SK-N-SH (cell line): Measurements from ENCODE around the gene ATF7IP2. TPM values are rescaled to one million over a fixed set of nuclear protein-coding genes. Genes with fewer than 3 reads are reported as not detected.

ENCODE experiments used
- CTCF ChIA-PET: fragments of 300-600, 350-600 bp; formaldehyde crosslinking; extraction: SDS; loops from one replicate; lab custom pipeline; 2021; lab: Yijun Ruan, JAX
- POLR2A ChIA-PET: fragments of 350-600 bp; sonication (Branson Sonifier 250); formaldehyde crosslinking; extraction: SDS; loops from one replicate; lab custom pipeline; 2020; ENCODE audit warnings: antibody characterized with exemption, inconsistent platforms; lab: Yijun Ruan, JAX
- DNase-seq: peaks from one replicate; pipeline ENCODE4 v3.0.0; 2012
- H2AFZ ChIP-seq: fragments of 200-600 bp; sonication (generic); 2 replicates; pipeline ENCODE4 v1.8.1; 2016; ENCODE audit warnings: antibody characterized with exemption, mild to moderate bottlenecking, low read depth
- H3F3A ChIP-seq: fragments of 200-600 bp; sonication (generic); replicated peaks from 2 replicates; pipeline ENCODE3; 2016; ENCODE audit warnings: antibody characterized with exemption, mild to moderate bottlenecking; ENCODE audit not compliant: insufficient read depth
- H3K27ac ChIP-seq, 2 experiments: fragments of 200-500 bp in 1 of 2; fragments of 200-600 bp in 1 of 2; sonication (Bioruptor generic) in 1 of 2; sonication (generic), shearing (Covaris generic) in 1 of 2; 2 replicates each; pipeline versions ENCODE4 v1.5.1 to v1.6.1; 2014 to 2016; ENCODE audit warnings: low read depth in 2 of 2, inconsistent platforms in 1 of 2, low read length in 1 of 2, mild to moderate bottlenecking in 1 of 2, mixed read lengths in 1 of 2
- H3K27me3 ChIP-seq: fragments of 200-600 bp; sonication (generic), shearing (Covaris generic); 2 replicates; pipeline ENCODE4 v1.6.1; 2016; ENCODE audit warnings: mixed run types; ENCODE audit not compliant: insufficient read depth
- H3K36me3 ChIP-seq, 2 experiments: fragments of 200-500 bp in 1 of 2; fragments of 200-600 bp in 1 of 2; sonication (Bioruptor generic) in 1 of 2; sonication (generic) in 1 of 2; replicated peaks in 1 of 2; 2 replicates each; pipeline versions ENCODE3 to v1.5.1; 2014 to 2016; ENCODE audit warnings: low read length in 1 of 2, mild to moderate bottlenecking in 1 of 2; ENCODE audit not compliant: insufficient read depth in 2 of 2, control insufficient read depth in 1 of 2
- H3K4me1 ChIP-seq, 2 experiments: fragments of 200-500 bp in 1 of 2; fragments of 200-600 bp in 1 of 2; sonication (Bioruptor generic) in 1 of 2; sonication (generic), shearing (Covaris generic) in 1 of 2; 2 replicates each; pipeline versions ENCODE4 v1.5.1 to v1.6.1; 2014 to 2016; ENCODE audit warnings: low read depth in 1 of 2, low read length in 1 of 2, mixed run types in 1 of 2; ENCODE audit not compliant: insufficient read depth in 2 of 2, control insufficient read depth in 1 of 2
- H3K4me2 ChIP-seq: fragments of 200-600 bp; sonication (generic), shearing (Covaris generic); 2 replicates; pipeline ENCODE4 v1.6.1; 2017; ENCODE audit warnings: mixed run types
- H3K4me3 ChIP-seq, 2 experiments: fragments of 200-500 bp in 1 of 2; fragments of 200-600 bp in 1 of 2; sonication (Bioruptor generic) in 1 of 2; sonication (generic), shearing (Covaris generic) in 1 of 2; 2 replicates each; pipeline versions ENCODE4 v1.5.1 to v1.8.1; 2014 to 2016; ENCODE audit warnings: low read depth in 2 of 2, inconsistent platforms in 1 of 2, low read length in 1 of 2, mild to moderate bottlenecking in 1 of 2, mixed read lengths in 1 of 2, moderate library complexity in 1 of 2
- H3K79me2 ChIP-seq: fragments of 200-600 bp; sonication (generic); 2 replicates; pipeline ENCODE4 v1.8.1; 2017; ENCODE audit warnings: mild to moderate bottlenecking; ENCODE audit not compliant: insufficient read depth
- H3K9ac ChIP-seq: fragments of 200-600 bp; sonication (generic); 2 replicates; pipeline ENCODE4 v1.6.1; 2017; ENCODE audit warnings: mixed run types
- H3K9me2 ChIP-seq: fragments of 200-600 bp; sonication (generic); 2 replicates; pipeline ENCODE4 v1.6.1; 2017; ENCODE audit warnings: mixed run types
- H3K9me3 ChIP-seq: fragments of 200-600 bp; sonication (generic); 2 replicates; pipeline ENCODE4 v1.6.1; 2017; ENCODE audit warnings: mixed run types, mild to moderate bottlenecking, moderate library complexity
- H4K20me1 ChIP-seq: fragments of 200-600 bp; sonication (generic); 2 replicates; pipeline ENCODE4 v1.6.1; 2017; ENCODE audit warnings: mild to moderate bottlenecking, mixed run types; ENCODE audit not compliant: insufficient read depth
- ELF1 ChIP-seq: IDR thresholded peaks from 2 replicates; pipeline ENCODE4 v1.4.0; 2012
- EZH2phosphoT487 ChIP-seq: fragments of 200-600 bp; sonication (generic); IDR thresholded peaks from 2 replicates; pipeline ENCODE4 v1.6.1; 2017; ENCODE audit warnings: low read depth, mixed run types, mild to moderate bottlenecking, antibody characterized with exemption, moderate library complexity, borderline replicate concordance
- FOSL2 ChIP-seq: IDR thresholded peaks from 2 replicates; pipeline ENCODE4 v1.4.0; 2012; ENCODE audit warnings: low read depth, mild to moderate bottlenecking, moderate library complexity, borderline replicate concordance
- FOXM1 ChIP-seq: IDR thresholded peaks from 2 replicates; pipeline ENCODE4 v1.4.0; 2012; ENCODE audit warnings: low read depth, mild to moderate bottlenecking
- GABPA ChIP-seq: IDR thresholded peaks from 2 replicates; pipeline ENCODE4 v1.4.0; 2012; ENCODE audit warnings: low read depth, mild to moderate bottlenecking
- JUND ChIP-seq: IDR thresholded peaks from 2 replicates; pipeline ENCODE4 v1.4.0; 2012
- MEF2A ChIP-seq: IDR thresholded peaks from 2 replicates; pipeline ENCODE4 v1.4.0; 2012; ENCODE audit warnings: low read depth, borderline replicate concordance
- RAD21 ChIP-seq: IDR thresholded peaks from 2 replicates; pipeline ENCODE4 v1.6.1; 2012; ENCODE audit warnings: mild to moderate bottlenecking, low read length
- RFX5 ChIP-seq: IDR thresholded peaks from 2 replicates; pipeline ENCODE4 v1.6.1; 2012; ENCODE audit warnings: mild to moderate bottlenecking, improper control_type of control experiment, low read length
- SIN3A ChIP-seq: IDR thresholded peaks from 2 replicates; pipeline ENCODE4 v1.6.1; 2012; ENCODE audit warnings: low read depth, mild to moderate bottlenecking, low read length, moderate library complexity, borderline replicate concordance
- SMC3 ChIP-seq: IDR thresholded peaks from 2 replicates; pipeline ENCODE4 v1.6.1; 2012; ENCODE audit warnings: low read depth, low read length, improper control_type of control experiment
- TAF1 ChIP-seq: IDR thresholded peaks from 2 replicates; pipeline ENCODE4 v1.6.1; 2012; ENCODE audit warnings: low read depth, mild to moderate bottlenecking, low read length, moderate library complexity, borderline replicate concordance
- TEAD4 ChIP-seq: IDR thresholded peaks from 2 replicates; pipeline ENCODE4 v1.4.0; 2012; ENCODE audit warnings: mild to moderate bottlenecking, borderline replicate concordance; ENCODE audit not compliant: insufficient read depth
- YY1 ChIP-seq: IDR thresholded peaks from 2 replicates; pipeline ENCODE4 v1.4.0; 2012; ENCODE audit warnings: low read depth, mild to moderate bottlenecking
- WGBS: methylation state at CpG from one replicate; pipeline ENCODE4 v1.1.6; 2017; ENCODE audit warnings: low lambda C conversion rate; 5-methylcytosine and 5-hydroxymethylcytosine counted together
- polyA plus RNA-seq, 3 experiments: library from polyadenylated mRNA; depleted of rRNA; stranded (reverse); fragments of >200 nt; gene quantifications; 2 replicates each; pipeline ENCODE4 v1.2.3, GENCODE V29; 2012
- TF ChIP-seq, protein P1 (sequence below): IDR thresholded peaks from 2 replicates; pipeline ENCODE4 v1.4.0; 2012; ENCODE audit warnings: low read depth
- TF ChIP-seq, protein P2 (sequence below): fragments of 150-350 bp; IDR thresholded peaks from 2 replicates; pipeline ENCODE4 v1.6.1; 2017; ENCODE audit warnings: antibody characterized with exemption, low read length, low read depth, borderline replicate concordance
- TF ChIP-seq, protein P3 (sequence below): IDR thresholded peaks from 2 replicates; pipeline ENCODE4 v1.4.0; 2012; ENCODE audit warnings: low read depth, borderline replicate concordance
- TF ChIP-seq, protein P4 (sequence below): IDR thresholded peaks from 2 replicates; pipeline ENCODE4 v1.6.1; 2012; ENCODE audit warnings: mild to moderate bottlenecking, low read depth, low read length, moderate library complexity
- TF ChIP-seq, protein P5 (sequence below): fragments of 150-350 bp; IDR thresholded peaks from 2 replicates; pipeline ENCODE4 v1.6.1; 2016; ENCODE audit warnings: mild to moderate bottlenecking, low read depth, low read length
- TF ChIP-seq, protein P6 (sequence below): IDR thresholded peaks from 2 replicates; pipeline ENCODE4 v1.4.0; 2012; ENCODE audit warnings: low read depth, borderline replicate concordance
- TF ChIP-seq, protein P7 (sequence below): IDR thresholded peaks from 2 replicates; pipeline ENCODE4; 2012
- TF ChIP-seq, protein P8 (sequence below): fragments of 200-600 bp; sonication (generic); IDR thresholded peaks from 2 replicates; pipeline ENCODE4 v1.6.1; 2017; ENCODE audit warnings: antibody characterized with exemption, mild to moderate bottlenecking, moderate library complexity

ATF7IP2 gene
- polyA plus RNA-seq, 1 of the 3 experiments (the other 2 are of a cell fraction) = 0.35 TPM

DNA sequence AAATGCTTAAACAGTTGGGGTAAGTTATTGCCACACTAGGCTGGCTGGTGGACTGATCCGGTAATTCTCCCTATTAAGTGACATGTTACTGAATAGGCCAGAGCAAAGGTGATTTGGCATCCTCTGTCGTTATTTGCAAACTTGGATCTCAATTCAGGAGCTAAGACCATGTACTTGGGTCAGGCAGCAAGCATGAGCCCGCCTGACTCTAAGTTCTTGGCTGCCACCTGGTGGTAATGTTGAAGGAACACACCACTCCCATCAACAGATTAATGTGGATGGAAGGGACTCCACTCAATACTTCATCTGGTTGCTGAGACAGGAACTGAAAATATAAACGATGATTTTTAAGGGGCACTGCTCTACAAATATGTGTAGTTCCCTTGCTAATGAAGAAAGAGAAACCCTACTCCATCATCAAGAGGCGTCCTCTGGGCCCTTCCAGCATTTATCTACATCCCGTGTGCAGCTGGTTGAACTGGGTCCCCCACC is 123.7 kb downstream of the ATF7IP2 start:
- DNase-seq = peak; percentile 77
- WGBS = 12% methylated on average over 5 of the region's 6 CpGs
- H2AFZ ChIP-seq = no peak overlapping the region
- no peaks in the 10 kb centered on the region; a peak in 1 of 4 replicates for H3K4me1 ChIP-seq
- no peaks in the 10 kb centered on the region for H3K36me3 ChIP-seq
- CTCF ChIA-PET = interaction anchor here (0.6 to 16.7 kb wide), 36 partner anchors 9 to 1942 kb away, joined by 3 to 305 read pairs (median 3); partner anchors contain the start of gene NUBP1
- no peaks in the 10 kb centered on the region for H3F3A ChIP-seq
- H3K9me3 ChIP-seq = no peaks in the 10 kb centered on the region
- H3K79me2 ChIP-seq = no peaks in the 10 kb centered on the region
- H3K27me3 ChIP-seq = no peaks in the 10 kb centered on the region
- POLR2A ChIA-PET = no interaction called here
- peak overlapping the region in 1 of 2 experiments; percentile 21; a peak in 1 of 4 replicates for H3K4me3 ChIP-seq
- no peaks in the 10 kb centered on the region for H4K20me1 ChIP-seq
- no peaks in the 10 kb centered on the region for H3K9me2 ChIP-seq
- no peak overlapping the region for H3K4me2 ChIP-seq
- H3K9ac ChIP-seq = no peak overlapping the region
- no peak overlapping the region for H3K27ac ChIP-seq
- TF ChIP-seq, protein P1, sequence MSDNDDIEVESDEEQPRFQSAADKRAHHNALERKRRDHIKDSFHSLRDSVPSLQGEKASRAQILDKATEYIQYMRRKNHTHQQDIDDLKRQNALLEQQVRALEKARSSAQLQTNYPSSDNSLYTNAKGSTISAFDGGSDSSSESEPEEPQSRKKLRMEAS = no peak
- no peak for TF ChIP-seq JUND
- no peak for TF ChIP-seq FOXM1
- TF ChIP-seq, protein P2, sequence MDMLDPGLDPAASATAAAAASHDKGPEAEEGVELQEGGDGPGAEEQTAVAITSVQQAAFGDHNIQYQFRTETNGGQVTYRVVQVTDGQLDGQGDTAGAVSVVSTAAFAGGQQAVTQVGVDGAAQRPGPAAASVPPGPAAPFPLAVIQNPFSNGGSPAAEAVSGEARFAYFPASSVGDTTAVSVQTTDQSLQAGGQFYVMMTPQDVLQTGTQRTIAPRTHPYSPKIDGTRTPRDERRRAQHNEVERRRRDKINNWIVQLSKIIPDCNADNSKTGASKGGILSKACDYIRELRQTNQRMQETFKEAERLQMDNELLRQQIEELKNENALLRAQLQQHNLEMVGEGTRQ = no peak
- TF ChIP-seq SMC3 = peak; percentile 96
- TF ChIP-seq RAD21 = peak; percentile 96
- TF ChIP-seq FOSL2 = no peak
- TF ChIP-seq, protein P3, sequence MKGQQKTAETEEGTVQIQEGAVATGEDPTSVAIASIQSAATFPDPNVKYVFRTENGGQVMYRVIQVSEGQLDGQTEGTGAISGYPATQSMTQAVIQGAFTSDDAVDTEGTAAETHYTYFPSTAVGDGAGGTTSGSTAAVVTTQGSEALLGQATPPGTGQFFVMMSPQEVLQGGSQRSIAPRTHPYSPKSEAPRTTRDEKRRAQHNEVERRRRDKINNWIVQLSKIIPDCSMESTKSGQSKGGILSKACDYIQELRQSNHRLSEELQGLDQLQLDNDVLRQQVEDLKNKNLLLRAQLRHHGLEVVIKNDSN = no peak
- TF ChIP-seq, protein P4, sequence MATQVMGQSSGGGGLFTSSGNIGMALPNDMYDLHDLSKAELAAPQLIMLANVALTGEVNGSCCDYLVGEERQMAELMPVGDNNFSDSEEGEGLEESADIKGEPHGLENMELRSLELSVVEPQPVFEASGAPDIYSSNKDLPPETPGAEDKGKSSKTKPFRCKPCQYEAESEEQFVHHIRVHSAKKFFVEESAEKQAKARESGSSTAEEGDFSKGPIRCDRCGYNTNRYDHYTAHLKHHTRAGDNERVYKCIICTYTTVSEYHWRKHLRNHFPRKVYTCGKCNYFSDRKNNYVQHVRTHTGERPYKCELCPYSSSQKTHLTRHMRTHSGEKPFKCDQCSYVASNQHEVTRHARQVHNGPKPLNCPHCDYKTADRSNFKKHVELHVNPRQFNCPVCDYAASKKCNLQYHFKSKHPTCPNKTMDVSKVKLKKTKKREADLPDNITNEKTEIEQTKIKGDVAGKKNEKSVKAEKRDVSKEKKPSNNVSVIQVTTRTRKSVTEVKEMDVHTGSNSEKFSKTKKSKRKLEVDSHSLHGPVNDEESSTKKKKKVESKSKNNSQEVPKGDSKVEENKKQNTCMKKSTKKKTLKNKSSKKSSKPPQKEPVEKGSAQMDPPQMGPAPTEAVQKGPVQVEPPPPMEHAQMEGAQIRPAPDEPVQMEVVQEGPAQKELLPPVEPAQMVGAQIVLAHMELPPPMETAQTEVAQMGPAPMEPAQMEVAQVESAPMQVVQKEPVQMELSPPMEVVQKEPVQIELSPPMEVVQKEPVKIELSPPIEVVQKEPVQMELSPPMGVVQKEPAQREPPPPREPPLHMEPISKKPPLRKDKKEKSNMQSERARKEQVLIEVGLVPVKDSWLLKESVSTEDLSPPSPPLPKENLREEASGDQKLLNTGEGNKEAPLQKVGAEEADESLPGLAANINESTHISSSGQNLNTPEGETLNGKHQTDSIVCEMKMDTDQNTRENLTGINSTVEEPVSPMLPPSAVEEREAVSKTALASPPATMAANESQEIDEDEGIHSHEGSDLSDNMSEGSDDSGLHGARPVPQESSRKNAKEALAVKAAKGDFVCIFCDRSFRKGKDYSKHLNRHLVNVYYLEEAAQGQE = no peak
- TF ChIP-seq YY1 = no peak
- no peak for TF ChIP-seq SIN3A
- TF ChIP-seq EZH2phosphoT487 = no peak
- TF ChIP-seq MEF2A = no peak
- TF ChIP-seq, protein P5, sequence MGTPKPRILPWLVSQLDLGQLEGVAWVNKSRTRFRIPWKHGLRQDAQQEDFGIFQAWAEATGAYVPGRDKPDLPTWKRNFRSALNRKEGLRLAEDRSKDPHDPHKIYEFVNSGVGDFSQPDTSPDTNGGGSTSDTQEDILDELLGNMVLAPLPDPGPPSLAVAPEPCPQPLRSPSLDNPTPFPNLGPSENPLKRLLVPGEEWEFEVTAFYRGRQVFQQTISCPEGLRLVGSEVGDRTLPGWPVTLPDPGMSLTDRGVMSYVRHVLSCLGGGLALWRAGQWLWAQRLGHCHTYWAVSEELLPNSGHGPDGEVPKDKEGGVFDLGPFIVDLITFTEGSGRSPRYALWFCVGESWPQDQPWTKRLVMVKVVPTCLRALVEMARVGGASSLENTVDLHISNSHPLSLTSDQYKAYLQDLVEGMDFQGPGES = no peak
- no peak for TF ChIP-seq TAF1
- no peak for TF ChIP-seq GABPA
- TF ChIP-seq TEAD4 = no peak
- no peak for TF ChIP-seq ELF1
- TF ChIP-seq, protein P6, sequence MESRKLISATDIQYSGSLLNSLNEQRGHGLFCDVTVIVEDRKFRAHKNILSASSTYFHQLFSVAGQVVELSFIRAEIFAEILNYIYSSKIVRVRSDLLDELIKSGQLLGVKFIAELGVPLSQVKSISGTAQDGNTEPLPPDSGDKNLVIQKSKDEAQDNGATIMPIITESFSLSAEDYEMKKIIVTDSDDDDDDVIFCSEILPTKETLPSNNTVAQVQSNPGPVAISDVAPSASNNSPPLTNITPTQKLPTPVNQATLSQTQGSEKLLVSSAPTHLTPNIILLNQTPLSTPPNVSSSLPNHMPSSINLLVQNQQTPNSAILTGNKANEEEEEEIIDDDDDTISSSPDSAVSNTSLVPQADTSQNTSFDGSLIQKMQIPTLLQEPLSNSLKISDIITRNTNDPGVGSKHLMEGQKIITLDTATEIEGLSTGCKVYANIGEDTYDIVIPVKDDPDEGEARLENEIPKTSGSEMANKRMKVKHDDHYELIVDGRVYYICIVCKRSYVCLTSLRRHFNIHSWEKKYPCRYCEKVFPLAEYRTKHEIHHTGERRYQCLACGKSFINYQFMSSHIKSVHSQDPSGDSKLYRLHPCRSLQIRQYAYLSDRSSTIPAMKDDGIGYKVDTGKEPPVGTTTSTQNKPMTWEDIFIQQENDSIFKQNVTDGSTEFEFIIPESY = no peak
- TF ChIP-seq RFX5 = no peak
- TF ChIP-seq, protein P7, sequence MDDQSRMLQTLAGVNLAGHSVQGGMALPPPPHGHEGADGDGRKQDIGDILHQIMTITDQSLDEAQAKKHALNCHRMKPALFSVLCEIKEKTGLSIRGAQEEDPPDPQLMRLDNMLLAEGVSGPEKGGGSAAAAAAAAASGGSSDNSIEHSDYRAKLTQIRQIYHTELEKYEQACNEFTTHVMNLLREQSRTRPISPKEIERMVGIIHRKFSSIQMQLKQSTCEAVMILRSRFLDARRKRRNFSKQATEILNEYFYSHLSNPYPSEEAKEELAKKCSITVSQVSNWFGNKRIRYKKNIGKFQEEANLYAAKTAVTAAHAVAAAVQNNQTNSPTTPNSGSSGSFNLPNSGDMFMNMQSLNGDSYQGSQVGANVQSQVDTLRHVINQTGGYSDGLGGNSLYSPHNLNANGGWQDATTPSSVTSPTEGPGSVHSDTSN = no peak
- TF ChIP-seq, protein P8, sequence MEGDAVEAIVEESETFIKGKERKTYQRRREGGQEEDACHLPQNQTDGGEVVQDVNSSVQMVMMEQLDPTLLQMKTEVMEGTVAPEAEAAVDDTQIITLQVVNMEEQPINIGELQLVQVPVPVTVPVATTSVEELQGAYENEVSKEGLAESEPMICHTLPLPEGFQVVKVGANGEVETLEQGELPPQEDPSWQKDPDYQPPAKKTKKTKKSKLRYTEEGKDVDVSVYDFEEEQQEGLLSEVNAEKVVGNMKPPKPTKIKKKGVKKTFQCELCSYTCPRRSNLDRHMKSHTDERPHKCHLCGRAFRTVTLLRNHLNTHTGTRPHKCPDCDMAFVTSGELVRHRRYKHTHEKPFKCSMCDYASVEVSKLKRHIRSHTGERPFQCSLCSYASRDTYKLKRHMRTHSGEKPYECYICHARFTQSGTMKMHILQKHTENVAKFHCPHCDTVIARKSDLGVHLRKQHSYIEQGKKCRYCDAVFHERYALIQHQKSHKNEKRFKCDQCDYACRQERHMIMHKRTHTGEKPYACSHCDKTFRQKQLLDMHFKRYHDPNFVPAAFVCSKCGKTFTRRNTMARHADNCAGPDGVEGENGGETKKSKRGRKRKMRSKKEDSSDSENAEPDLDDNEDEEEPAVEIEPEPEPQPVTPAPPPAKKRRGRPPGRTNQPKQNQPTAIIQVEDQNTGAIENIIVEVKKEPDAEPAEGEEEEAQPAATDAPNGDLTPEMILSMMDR = peak; percentile 78
